Measurements from ENCODE around the gene PSMD1.

PSMD1 gene

GRCh38 chr2:231181860-231182512, 125.3 kb downstream of the PSMD1 start:
- Mint-ChIP-seq H3K27me3 (ENCODE audit: low read depth, poor library complexity) (no peaks in the 10 kb centered on the region), H3K9me3 (no peaks in the 10 kb centered on the region), H3K4me3 (no peak overlapping the region), H3K36me3 (ENCODE audit: low read depth) (peaks cover 8% of the 10 kb centered on the region), H3K4me1 (peaks cover 29% of the 10 kb centered on the region), H3K27ac (no peak overlapping the region)
- DNase-seq: no peak
- no peak for TF ChIP-seq CTCF (IDR thresholded peaks at IDR 0.05)

- H3K4me3 Mint-ChIP-seq: no peak overlapping the region
- peaks cover 2% of the 10 kb centered on the region for H3K36me3 Mint-ChIP-seq (ENCODE audit: low read depth)
- peaks cover 5% of the 10 kb centered on the region for H3K27me3 Mint-ChIP-seq (ENCODE audit: low read depth, poor library complexity)
- H3K4me1 Mint-ChIP-seq: peaks cover 27% of the 10 kb centered on the region
- TF ChIP-seq CTCF (IDR thresholded peaks at IDR 0.05): no peak
- no peaks in the 10 kb centered on the region for H3K9me3 Mint-ChIP-seq
- no peak overlapping the region for H3K27ac Mint-ChIP-seq
- no peak for DNase-seq
These were observed 125.8 kb downstream of the PSMD1 start for GRCh38 chr2:231182513-231182899.

GRCh38 chr2:231183851-231184250, 127.2 kb downstream of the PSMD1 start:
- H3K4me3 Mint-ChIP-seq: no peak overlapping the region
- peaks cover 6% of the 10 kb centered on the region for H3K27me3 Mint-ChIP-seq (ENCODE audit: low read depth, poor library complexity)
- H3K9me3 Mint-ChIP-seq: no peaks in the 10 kb centered on the region
- no peaks in the 10 kb centered on the region for H3K36me3 Mint-ChIP-seq (ENCODE audit: low read depth)
- no peak for TF ChIP-seq CTCF (IDR thresholded peaks at IDR 0.05)
- peaks cover 33% of the 10 kb centered on the region for H3K4me1 Mint-ChIP-seq
- no peak for DNase-seq
- no peak overlapping the region for H3K27ac Mint-ChIP-seq

GRCh38 chr2:231184319-231184718, 127.7 kb downstream of the PSMD1 start:
- TF ChIP-seq CTCF (IDR thresholded peaks at IDR 0.05): no peak
- no peaks in the 10 kb centered on the region for H3K9me3 Mint-ChIP-seq
- no peak overlapping the region for H3K27ac Mint-ChIP-seq
- H3K4me1 Mint-ChIP-seq: peaks cover 33% of the 10 kb centered on the region
- peaks cover 10% of the 10 kb centered on the region for H3K27me3 Mint-ChIP-seq (ENCODE audit: low read depth, poor library complexity)
- H3K36me3 Mint-ChIP-seq (ENCODE audit: low read depth): no peaks in the 10 kb centered on the region
- H3K4me3 Mint-ChIP-seq: no peak overlapping the region
- no peak for DNase-seq

- Mint-ChIP-seq H3K4me1 (peaks cover 34% of the 10 kb centered on the region), H3K36me3 (ENCODE audit: low read depth) (no peaks in the 10 kb centered on the region), H3K27ac (no peak overlapping the region), H3K27me3 (ENCODE audit: low read depth, poor library complexity) (peaks cover 14% of the 10 kb centered on the region), H3K9me3 (no peaks in the 10 kb centered on the region), H3K4me3 (no peak overlapping the region)
- no peak for TF ChIP-seq CTCF (IDR thresholded peaks at IDR 0.05)
- no peak for DNase-seq
These were observed 128.5 kb downstream of the PSMD1 start for GRCh38 chr2:231185050-231185725.

GRCh38 chr2:231185886-231186285, 129.2 kb downstream of the PSMD1 start:
- Mint-ChIP-seq H3K4me1 (peaks cover 36% of the 10 kb centered on the region), H3K4me3 (no peak overlapping the region), H3K27ac (no peak overlapping the region), H3K36me3 (ENCODE audit: low read depth) (no peaks in the 10 kb centered on the region), H3K27me3 (ENCODE audit: low read depth, poor library complexity) (peaks cover 14% of the 10 kb centered on the region), H3K9me3 (no peaks in the 10 kb centered on the region)
- no peak for TF ChIP-seq CTCF (IDR thresholded peaks at IDR 0.05)
- no peak for DNase-seq

Data from nephron progenitor cell (in vitro differentiated cells).